IPS-20b (cell line): ENCODE data around the gene BMAL1.

Source experiments
- H3K27ac ChIP-seq: one replicate; pipeline ENCODE4 v1.5.1; 2013; ENCODE audit warnings: low read length
- H3K27me3 ChIP-seq: 2 replicates; pipeline ENCODE4 v1.6.1; 2013; ENCODE audit warnings: mild to moderate bottlenecking, low read length, inconsistent platforms; ENCODE audit not compliant: insufficient read depth
- H3K36me3 ChIP-seq: 2 replicates; pipeline ENCODE4 v1.6.1; 2013; ENCODE audit warnings: low read depth, mild to moderate bottlenecking, inconsistent platforms, low read length, moderate library complexity; ENCODE audit not compliant: insufficient read depth
- H3K4me1 ChIP-seq: 2 replicates; pipeline ENCODE4 v1.6.1; 2013; ENCODE audit warnings: mild to moderate bottlenecking, control low read depth, inconsistent platforms, low read length, moderate library complexity; ENCODE audit not compliant: insufficient read depth
- H3K4me3 ChIP-seq: 2 replicates; pipeline ENCODE4 v1.5.1; 2013; ENCODE audit warnings: mild to moderate bottlenecking, low read length, inconsistent platforms
- H3K9ac ChIP-seq: 2 replicates; pipeline ENCODE4 v1.6.1; 2013; ENCODE audit warnings: low read depth, mild to moderate bottlenecking, inconsistent platforms, low read length, moderate library complexity
- H3K9me3 ChIP-seq: 2 replicates; pipeline ENCODE4 v1.6.1; 2013; ENCODE audit warnings: mild to moderate bottlenecking, low read depth, low read length, inconsistent platforms; ENCODE audit not compliant: insufficient read depth

The BMAL1 gene

GRCh38 chr11:13339195-13340153, 61.9 kb downstream of the BMAL1 start:
- Histone ChIP-seq H3K4me1 (no peaks in the 10 kb centered on the region; the same call in 1 of the 2 replicates), H3K27ac (no peak overlapping the region), H3K27me3 (no peaks in the 10 kb centered on the region), H3K9me3 (no peaks in the 10 kb centered on the region), H3K36me3 (no peaks in the 10 kb centered on the region), H3K9ac (no peak overlapping the region), H3K4me3 (no peak overlapping the region)

- Histone ChIP-seq H3K9me3 (no peaks in the 10 kb centered on the region), H3K27me3 (no peaks in the 10 kb centered on the region), H3K27ac (no peak overlapping the region), H3K4me3 (no peak overlapping the region), H3K4me1 (no peaks in the 10 kb centered on the region; the same call in 1 of the 2 replicates), H3K36me3 (no peaks in the 10 kb centered on the region), H3K9ac (no peak overlapping the region)
These were observed 63.4 kb downstream of the BMAL1 start for GRCh38 chr11:13341026-13341425.

GRCh38 chr11:13343067-13343466, 65.5 kb downstream of the BMAL1 start:
- no peak overlapping the region for H3K27ac ChIP-seq
- no peaks in the 10 kb centered on the region for H3K9me3 ChIP-seq
- H3K9ac ChIP-seq: no peak overlapping the region
- H3K36me3 ChIP-seq: no peaks in the 10 kb centered on the region
- H3K4me3 ChIP-seq: no peak overlapping the region
- H3K4me1 ChIP-seq: no peaks in the 10 kb centered on the region; the same call in 1 of the 2 replicates
- no peaks in the 10 kb centered on the region for H3K27me3 ChIP-seq

GRCh38 chr11:13343931-13344717, 66.5 kb downstream of the BMAL1 start:
- H3K36me3 ChIP-seq: no peaks in the 10 kb centered on the region
- no peak overlapping the region for H3K9ac ChIP-seq
- no peaks in the 10 kb centered on the region for H3K9me3 ChIP-seq
- no peak overlapping the region for H3K27ac ChIP-seq
- no peak overlapping the region for H3K4me3 ChIP-seq
- H3K27me3 ChIP-seq: no peaks in the 10 kb centered on the region
- no peaks in the 10 kb centered on the region for H3K4me1 ChIP-seq

GRCh38 chr11:13344818-13345217, 67.2 kb downstream of the BMAL1 start:
- no peaks in the 10 kb centered on the region for H3K27me3 ChIP-seq
- H3K27ac ChIP-seq: no peak overlapping the region
- no peak overlapping the region for H3K4me3 ChIP-seq
- H3K9me3 ChIP-seq: no peaks in the 10 kb centered on the region
- H3K9ac ChIP-seq: no peak overlapping the region
- no peaks in the 10 kb centered on the region for H3K4me1 ChIP-seq
- H3K36me3 ChIP-seq: no peaks in the 10 kb centered on the region

GRCh38 chr11:13346470-13346869, 68.9 kb downstream of the BMAL1 start:
- Histone ChIP-seq H3K4me1 (no peaks in the 10 kb centered on the region), H3K27me3 (no peaks in the 10 kb centered on the region), H3K4me3 (no peak overlapping the region), H3K9me3 (no peaks in the 10 kb centered on the region), H3K9ac (no peak overlapping the region), H3K36me3 (no peaks in the 10 kb centered on the region), H3K27ac (no peak overlapping the region)

GRCh38 chr11:13347901-13348300, 70.3 kb downstream of the BMAL1 start:
- Histone ChIP-seq H3K4me3 (no peak overlapping the region), H3K27me3 (no peaks in the 10 kb centered on the region), H3K4me1 (no peaks in the 10 kb centered on the region), H3K27ac (no peak overlapping the region), H3K36me3 (no peaks in the 10 kb centered on the region), H3K9me3 (no peaks in the 10 kb centered on the region), H3K9ac (no peak overlapping the region)

GRCh38 chr11:13348305-13348704, 70.7 kb downstream of the BMAL1 start:
- H3K4me1 ChIP-seq: no peaks in the 10 kb centered on the region
- H3K4me3 ChIP-seq: no peak overlapping the region
- no peaks in the 10 kb centered on the region for H3K9me3 ChIP-seq
- no peak overlapping the region for H3K27ac ChIP-seq
- no peaks in the 10 kb centered on the region for H3K36me3 ChIP-seq
- no peaks in the 10 kb centered on the region for H3K27me3 ChIP-seq
- no peak overlapping the region for H3K9ac ChIP-seq

- H3K4me3 ChIP-seq: no peak overlapping the region
- H3K36me3 ChIP-seq: no peaks in the 10 kb centered on the region
- no peaks in the 10 kb centered on the region for H3K9me3 ChIP-seq
- H3K4me1 ChIP-seq: no peaks in the 10 kb centered on the region
- H3K27me3 ChIP-seq: no peaks in the 10 kb centered on the region
- H3K9ac ChIP-seq: no peak overlapping the region
- H3K27ac ChIP-seq: no peak overlapping the region
These were observed 71.5 kb downstream of the BMAL1 start for GRCh38 chr11:13349046-13349445.

- Histone ChIP-seq H3K9me3 (no peaks in the 10 kb centered on the region), H3K27ac (no peak overlapping the region), H3K4me1 (no peaks in the 10 kb centered on the region)
These were observed 72.0 kb downstream of the BMAL1 start for GRCh38 chr11:13349581-13349980.

GRCh38 chr11:13352711-13353110, 75.1 kb downstream of the BMAL1 start:
- Histone ChIP-seq H3K4me3 (no peak overlapping the region), H3K27ac (no peak overlapping the region), H3K9ac (no peak overlapping the region), H3K27me3 (no peaks in the 10 kb centered on the region), H3K9me3 (no peaks in the 10 kb centered on the region), H3K36me3 (no peaks in the 10 kb centered on the region), H3K4me1 (no peaks in the 10 kb centered on the region)

More at GRCh38 chr11:13349581-13349980, 72.0 kb downstream of the BMAL1 start:
- Histone ChIP-seq H3K4me3 (no peak overlapping the region), H3K36me3 (no peaks in the 10 kb centered on the region), H3K9ac (no peak overlapping the region), H3K27me3 (no peaks in the 10 kb centered on the region)
